K562 (cell line): ENCODE results near the gene FBLN2. TPM values are rescaled to one million over a fixed set of nuclear protein-coding genes. Genes with fewer than 3 reads are reported as not detected.

Experiments used
- ATAC-seq: fragments of 200-7000 bp; cut with Tn5 transposase; 3 replicates; pipeline ENCODE4 v1.9.1; 2020; ENCODE audit warnings: moderate library complexity
- BruUV-seq: library from RNA; stranded (reverse); fragments of 400-500 nt; replicated peaks from 2 replicates; lab custom pipeline; 2021; lab: Mats Ljungman, UMichigan
- CTCF ChIA-PET: fragments of 300-600 bp; formaldehyde crosslinking; extraction: SDS; loops from one replicate; lab custom pipeline; 2021; ENCODE audit warnings: low intra/inter-chr PET ratio; lab: Yijun Ruan, JAX
- POLR2A ChIA-PET: fragments of 300-600, 350-650 bp; sonication (Branson Sonifier 250); formaldehyde crosslinking; extraction: SDS; loops from one replicate; lab custom pipeline; 2021; ENCODE audit warnings: antibody characterized with exemption, inconsistent platforms; lab: Yijun Ruan, JAX
- DNase-seq, 4 experiments: peaks; one replicate each; pipeline versions ENCODE4 v3.0.0 to v3.0.0-alpha.2; 2011 to 2018; ENCODE audit warnings: low spot score in 3 of 4, mixed read lengths in 3 of 4; ENCODE audit errors: extremely low read depth in 1 of 4
- FAIRE-seq: peaks from 2 replicates; lab custom pipeline; 2011; peaks lifted over from hg19 to GRCh38; lab: Jason Lieb, UNC
- H2AFZ ChIP-seq: 2 replicates; pipeline ENCODE4 v1.6.0; 2011; ENCODE audit warnings: low read depth, low read length, control low read depth, inconsistent platforms
- H3K27ac ChIP-seq: fragments of 200-600 bp; 3 replicates; pipeline ENCODE4 v1.8.0; 2011; ENCODE audit warnings: low read depth, mild to moderate bottlenecking, control low read depth, inconsistent platforms, low read length, moderate library complexity, mixed read lengths; ENCODE audit errors: extremely low read depth
- H3K27me3 ChIP-seq, 2 experiments: fragments of 300-600 bp in 1 of 2; 2 replicates in 1 of 2; 3 replicates in 1 of 2; pipeline versions ENCODE4 v1.6.0 to v1.8.0; 2011; ENCODE audit warnings: inconsistent platforms in 2 of 2, low read length in 2 of 2, mild to moderate bottlenecking in 1 of 2, mixed read lengths in 1 of 2, moderate library complexity in 1 of 2; ENCODE audit not compliant: control insufficient read depth in 2 of 2, insufficient read depth in 2 of 2
- H3K36me3 ChIP-seq: fragments of 300-600 bp; 3 replicates; pipeline ENCODE4 v1.8.0; 2011; ENCODE audit warnings: mild to moderate bottlenecking, low read length, inconsistent platforms; ENCODE audit not compliant: control insufficient read depth, insufficient read depth
- H3K4me1 ChIP-seq, 2 experiments: fragments of 200-600 bp in 1 of 2; replicated peaks in 1 of 2; 2 replicates in 1 of 2; 3 replicates in 1 of 2; pipeline versions ENCODE4 v1.5.1 to v1.8.0; 2011; ENCODE audit warnings: inconsistent platforms in 2 of 2, low read length in 2 of 2, mild to moderate bottlenecking in 1 of 2, mixed read lengths in 1 of 2, moderate library complexity in 1 of 2; ENCODE audit not compliant: control insufficient read depth in 2 of 2, insufficient read depth in 2 of 2
- H3K4me2 ChIP-seq: 2 replicates; pipeline ENCODE4 v1.6.1; 2011; ENCODE audit warnings: low read length, control low read depth, inconsistent platforms, mixed read lengths; ENCODE audit not compliant: insufficient read depth
- H3K4me3 ChIP-seq: fragments of 200-600 bp; sonication (generic), shearing (Covaris generic); 2 replicates; pipeline ENCODE4 v1.5.1; 2016; ENCODE audit warnings: control low read depth, inconsistent platforms
- H3K79me2 ChIP-seq: fragments of 200-600 bp; 3 replicates; pipeline ENCODE4 v1.8.0; 2011; ENCODE audit warnings: low read length, inconsistent platforms; ENCODE audit not compliant: control insufficient read depth, insufficient read depth
- H3K9ac ChIP-seq, 2 experiments: 2 replicates each; pipeline versions ENCODE4 v1.6.0 to v1.6.1; 2011; ENCODE audit warnings: low read depth in 2 of 2, low read length in 2 of 2, control low read depth in 1 of 2, inconsistent platforms in 1 of 2, mild to moderate bottlenecking in 1 of 2, mixed read lengths in 1 of 2; ENCODE audit not compliant: insufficient read depth in 1 of 2
- H3K9me1 ChIP-seq: one replicate; pipeline ENCODE4 v1.6.0; 2011; ENCODE audit warnings: inconsistent platforms, mild to moderate bottlenecking, low read length, moderate library complexity; ENCODE audit not compliant: control insufficient read depth, insufficient read depth
- H3K9me3 ChIP-seq: replicated peaks from 2 replicates; pipeline ENCODE4 v1.5.1; 2011; ENCODE audit warnings: low read depth, low read length, inconsistent platforms; ENCODE audit not compliant: control insufficient read depth, insufficient read depth
- H4K20me1 ChIP-seq: replicated peaks from 2 replicates; pipeline ENCODE4 v1.6.1; 2011; ENCODE audit warnings: low read length, inconsistent platforms, mixed read lengths; ENCODE audit not compliant: control insufficient read depth, insufficient read depth
- ARID1B ChIP-seq: fragments of 450-650 bp; IDR thresholded peaks from 2 replicates; pipeline ENCODE4 v1.6.1; 2016; ENCODE audit warnings: antibody characterized with exemption, mild to moderate bottlenecking, inconsistent platforms
- FOXA1 ChIP-seq: fragments of 450-650 bp; IDR thresholded peaks from 2 replicates; pipeline ENCODE4 v1.6.1; 2016; ENCODE audit warnings: mild to moderate bottlenecking, borderline replicate concordance
- GABPA ChIP-seq: fragments of 200-800 bp; sonication (Bioruptor generic); conservative IDR thresholded peaks from 2 replicates; pipeline ENCODE4 v1.6.1; 2016; ENCODE audit warnings: low read depth, missing genetic modification characterization, missing compliant biosample characterization
- KLF1 ChIP-seq: fragments of 450-650 bp; IDR thresholded peaks from 2 replicates; pipeline ENCODE4 v1.6.1; 2016; ENCODE audit warnings: missing genetic modification characterization, missing compliant biosample characterization
- RBM34 ChIP-seq: fragments of 200-400 bp; formaldehyde crosslinking; IDR thresholded peaks from 2 replicates; pipeline ENCODE4 v1.6.1; 2018; ENCODE audit warnings: low read length, borderline replicate concordance; ENCODE audit not compliant: insufficient read depth
- RNF2 ChIP-seq: sonication (generic); IDR thresholded peaks from 2 replicates; pipeline ENCODE4 v1.6.1; 2016
- TCFL5 ChIP-seq: fragments of 250-450 bp; sonication (Bioruptor Pico); conservative IDR thresholded peaks from 2 replicates; pipeline ENCODE4 v1.6.1; 2021; ENCODE audit warnings: mild to moderate bottlenecking, moderate library complexity, matching md5 sums
- ZNF146 ChIP-seq: IDR thresholded peaks from one replicate; pipeline ENCODE4 v1.6.1; 2018; ENCODE audit warnings: missing compliant biosample characterization; ENCODE audit not compliant: unreplicated experiment
- ZNF253 ChIP-seq: fragments of 250-450 bp; sonication (Bioruptor Pico); conservative IDR thresholded peaks from 2 replicates; pipeline ENCODE4 v1.6.1; 2021; ENCODE audit warnings: mild to moderate bottlenecking
- ZNF436 ChIP-seq: fragments of 250-450, 450-650 bp; sonication (Bioruptor Pico); formaldehyde crosslinking; IDR thresholded peaks from 2 replicates; pipeline ENCODE4 v1.7.0; 2020; ENCODE audit warnings: mild to moderate bottlenecking
- ZNF830 ChIP-seq: fragments of 250-450 bp; sonication (Bioruptor Pico); IDR thresholded peaks from 2 replicates; pipeline ENCODE4 v1.5.0; 2021; ENCODE audit warnings: mild to moderate bottlenecking
- WGBS: fragments of 100-300 bp; shearing (Covaris generic); methylation state at CpG from one replicate; pipeline ENCODE4 v1.1.6; 2016; ENCODE audit warnings: low coverage, mixed read lengths; ENCODE audit not compliant: insufficient coverage; ENCODE audit errors: missing lambda C conversion rate; 5-methylcytosine and 5-hydroxymethylcytosine counted together
- in situ Hi-C: fragments of 300-500 bp; cut with MboI; formaldehyde crosslinking; loops from 4 replicates; pipeline ENCODE4 v1.15.0; 2018; ENCODE audit warnings: inconsistent platforms, mixed read lengths
- intact Hi-C: fragments of 100-400 bp; cut with micrococcal nuclease; formaldehyde crosslinking; loops from 2 replicates; pipeline ENCODE4 v1.14.2; 2022
- polyA plus RNA-seq, 8 experiments: library from polyadenylated mRNA; depleted of rRNA in 4 of 8; stranded (reverse) in 5 of 8; unstranded in 3 of 8; fragments of >200 nt; fragmentation: Nextera tagmentation in 2 of 8; fragmentation: Illumina TruSeq in 1 of 8; extraction: Ambion mirVana in 2 of 8; extraction: Trizol in 1 of 8; gene quantifications; 2 replicates each; pipeline versions ENCODE4 v1.2.1 to v1.2.3, GENCODE V29; 2011 to 2014; ENCODE audit warnings: inconsistent platforms in 1 of 8, missing spikeins in 1 of 8
- total RNA-seq, 7 experiments: library from RNA; depleted of rRNA in 6 of 7; stranded (reverse); fragments of >200 nt in 6 of 7; fragmentation: Illumina TruSeq in 2 of 7; extraction: Trizol in 2 of 7; gene quantifications; 2 replicates each; pipeline versions ENCODE4 v1.2.1 to v1.2.3, GENCODE V29; 2011 to 2021; ENCODE audit warnings: low replicate concordance in 1 of 7

FBLN2 gene
- total and polyA plus RNA-seq, 9 of the 15 experiments (the other 6 are each of a cell fraction or from before 2014, with no cell fraction given) = 0.03 to 0.10 (median 0.04) TPM; not detected in 6

GRCh38 chr3:13536832-13537231 is 12.1 kb upstream of the FBLN2 start:
- ChIA-PET POLR2A (interaction anchor here (1.2 kb wide), 1 partner anchor 11 kb away, joined by 4 read pairs; no protein-coding TSS in a partner anchor), CTCF (interaction anchor here (0.7 kb wide), 1 partner anchor 17 kb away, joined by 3 read pairs; no protein-coding TSS in a partner anchor)

DNA sequence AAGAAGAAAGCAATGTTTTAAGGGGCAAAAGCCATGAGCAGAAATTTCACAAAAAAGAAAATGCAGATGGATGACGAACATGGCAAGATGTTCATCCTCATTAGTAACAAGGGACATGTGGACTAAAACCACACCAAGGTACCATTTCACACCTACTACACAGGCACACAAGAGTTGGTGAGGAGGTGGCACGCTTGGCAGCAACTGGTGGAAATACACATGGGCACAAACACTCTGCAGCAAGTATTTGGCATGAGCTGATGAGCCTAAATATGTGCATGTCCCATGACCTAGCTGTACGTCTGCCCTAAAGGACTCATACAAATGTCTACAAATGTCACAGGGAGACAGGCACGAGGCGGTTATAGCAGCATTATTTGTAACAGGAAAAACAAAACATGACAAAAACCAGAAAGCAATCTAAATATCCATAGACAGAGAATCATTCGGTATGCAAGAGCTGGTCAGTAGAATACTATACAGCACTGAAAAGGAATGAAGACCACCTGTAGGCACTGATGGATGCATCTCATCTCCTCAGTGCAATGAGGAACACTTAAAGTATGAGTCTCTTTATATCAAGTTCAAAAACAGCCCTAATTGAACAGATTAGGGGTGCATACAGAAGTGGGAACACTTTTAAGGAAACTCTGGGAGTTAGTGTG is 11.5 kb upstream of the FBLN2 start:
- H3K4me3 ChIP-seq = no peak overlapping the region
- TF ChIP-seq RBM34 (no peak), RNF2 (no peak), KLF1 (no peak), ZNF146 (peak; percentile 98), ZNF436 (CRISPR knock-in tag) (no peak), ZNF830 (CRISPR knock-in tag) (no peak), FOXA1 (no peak)

More at GRCh38 chr3:13536832-13537231, 12.1 kb upstream of the FBLN2 start:
- Histone ChIP-seq H3K27ac (no peak overlapping the region), H3K27me3 (peaks cover 42 to 77% of the 10 kb centered on the region in 2 experiments), H3K9me1 (no peaks in the 10 kb centered on the region), H3K9ac (peak overlapping the region in 1 of 2 experiments; percentile 16; a peak in 1 of 4 replicates), H4K20me1 (0 out of 2 replicates have a peak, but pooled peaks cover 11% of the 10 kb centered on the region), H3K9me3 (no peaks in the 10 kb centered on the region), H3K4me3 (no peak overlapping the region), H3K4me2 (no peak overlapping the region), H3K36me3 (no peaks in the 10 kb centered on the region), H3K79me2 (no peaks in the 10 kb centered on the region), H3K4me1 (no peaks in the 10 kb centered on the region; a peak in 2 of 5 replicates), H2AFZ (no peak overlapping the region)
- DNase-seq (no peak), FAIRE-seq (no peak), ATAC-seq (no peak)
- 7% methylated on average over 8 of the region's 8 CpGs for WGBS
- intact Hi-C loops (loop anchor here (5.0 kb wide), 1 partner anchor 40 kb away; no protein-coding TSS in a partner anchor), in situ Hi-C loops (no loop called here)
- BruUV-seq = no TSS peak
- TF ChIP-seq GABPA (tag) = 0 out of 2 replicates have a peak, but pooled peaks have one; percentile 31
- TF ChIP-seq TCFL5 (CRISPR knock-in tag) = no peak
- TF ChIP-seq ARID1B = no peak
- no peak for TF ChIP-seq ZNF253 (CRISPR knock-in tag)
- TF ChIP-seq, all 486 proteins: peak for 1

More for the DNA sequence above, 11.5 kb upstream of the FBLN2 start:
- no peaks in the 10 kb centered on the region for H3K36me3 ChIP-seq
- H3K9me1 ChIP-seq = no peaks in the 10 kb centered on the region
- no peak overlapping the region for H3K4me2 ChIP-seq
- H4K20me1 ChIP-seq = 0 out of 2 replicates have a peak, but pooled peaks cover 11% of the 10 kb centered on the region
- FAIRE-seq (no peak), ATAC-seq (no peak), DNase-seq (no peak)
- ChIA-PET POLR2A (no interaction called here), CTCF (no interaction called here)
- H3K27ac ChIP-seq = no peak overlapping the region
- H3K4me1 ChIP-seq = no peaks in the 10 kb centered on the region; a peak in 2 of 5 replicates
- WGBS = 24% methylated on average over 6 of the region's 6 CpGs
- H3K9ac ChIP-seq = no peak overlapping the region
- H2AFZ ChIP-seq = no peak overlapping the region
- H3K27me3 ChIP-seq = peaks cover 40 to 73% of the 10 kb centered on the region in 2 experiments
- no peaks in the 10 kb centered on the region for H3K79me2 ChIP-seq
- intact Hi-C loops = loop anchor here (5.0 kb wide), 1 partner anchor 40 kb away; no protein-coding TSS in a partner anchor
- no TSS peak for BruUV-seq
- in situ Hi-C loops = no loop called here
- no peaks in the 10 kb centered on the region for H3K9me3 ChIP-seq
